Tibial nerve (tissue), 4 donors: ENCODE results near the gene PAK4.

ENCODE experiments used
- CTCF ChIP-seq, 5 experiments: fragments of 200-600 bp in 3 of 5; fragments of 450-650 bp in 2 of 5; sonication (generic) in 3 of 5; IDR thresholded peaks; one replicate each; pipeline ENCODE4 v1.5.1; 2016 to 2019; ENCODE audit warnings: antibody characterized with exemption in 5 of 5, mild to moderate bottlenecking in 3 of 5, moderate library complexity in 2 of 5
- EP300 ChIP-seq, 2 donors: sonication (generic); formaldehyde crosslinking; IDR thresholded peaks; one replicate each; pipeline ENCODE4 v1.6.1; 2017; ENCODE audit warnings: antibody characterized with exemption in 2 of 2, mild to moderate bottlenecking in 1 of 2
- POLR2A ChIP-seq, 2 donors: fragments of 450-650 bp; IDR thresholded peaks; one replicate each; pipeline ENCODE4 v1.6.1; 2017; ENCODE audit warnings: antibody characterized with exemption in 2 of 2, mild to moderate bottlenecking in 2 of 2, moderate library complexity in 2 of 2

DNA sequence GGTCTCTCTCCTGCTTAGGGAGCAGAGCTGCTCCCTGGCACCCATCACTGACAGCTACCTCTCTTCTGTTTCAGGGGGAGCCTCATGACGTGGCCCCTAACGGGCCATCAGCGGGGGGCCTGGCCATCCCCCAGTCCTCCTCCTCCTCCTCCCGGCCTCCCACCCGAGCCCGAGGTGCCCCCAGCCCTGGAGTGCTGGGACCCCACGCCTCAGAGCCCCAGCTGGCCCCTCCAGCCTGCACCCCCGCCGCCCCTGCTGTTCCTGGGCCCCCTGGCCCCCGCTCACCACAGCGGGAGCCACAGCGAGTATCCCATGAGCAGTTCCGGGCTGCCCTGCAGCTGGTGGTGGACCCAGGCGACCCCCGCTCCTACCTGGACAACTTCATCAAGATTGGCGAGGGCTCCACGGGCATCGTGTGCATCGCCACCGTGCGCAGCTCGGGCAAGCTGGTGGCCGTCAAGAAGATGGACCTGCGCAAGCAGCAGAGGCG lies 48.0 kb downstream of the PAK4 start:
- TF ChIP-seq CTCF (IDR thresholded peaks at IDR 0.05) (no peak), EP300 (IDR thresholded peaks at IDR 0.05) (no peak), POLR2A (IDR thresholded peaks at IDR 0.05) (no peak)
